ENCODE measurements around the gene KRAS.

DNA sequence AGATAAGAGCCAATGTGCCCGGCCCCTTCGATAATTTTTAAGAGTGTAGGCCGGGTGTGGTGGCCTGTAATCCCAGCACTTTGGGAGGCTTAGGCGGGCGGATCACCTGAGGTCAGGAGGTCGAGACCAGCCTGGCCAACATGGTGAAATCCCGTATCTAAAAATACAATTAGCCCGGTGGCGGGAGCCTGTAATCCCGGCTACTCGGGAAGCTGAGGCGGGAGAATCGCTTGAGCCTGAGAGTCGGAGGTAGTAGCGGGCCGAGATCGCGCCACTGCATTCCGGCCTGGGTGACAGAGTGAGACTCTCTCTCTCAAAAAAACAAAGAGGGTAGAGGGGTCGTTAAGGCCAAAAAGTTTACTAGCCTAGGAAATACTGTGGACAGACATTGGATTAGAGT lies 2.6 kb downstream of the KRAS start:
- no peak for TF ChIP-seq ZFP3 (CRISPR knock-in tag; IDR thresholded peaks at IDR 0.05)
- TF ChIP-seq PATZ1 (CRISPR knock-in tag; IDR thresholded peaks at IDR 0.05; ENCODE audit: borderline replicate concordance) = no peak

Measured in SK-N-SH treated with all-trans-retinoic acid at 6 μM for 48 hours (cell line).